Glutamatergic neuron (in vitro differentiated cells): ENCODE data around the gene CHN1. TPM values are rescaled to one million over a fixed set of nuclear protein-coding genes. Genes with fewer than 3 reads are reported as not detected.

Source experiments
- DNase-seq: peaks from one replicate; pipeline ENCODE4 v3.0.0; 2022
- H3K27ac Mint-ChIP-seq: one replicate; pipeline ENCODE4 v1.8.0; 2020; ENCODE audit warnings: mild to moderate bottlenecking, mixed read lengths, inconsistent platforms; ENCODE audit not compliant: unreplicated experiment
- H3K27me3 Mint-ChIP-seq: one replicate; pipeline ENCODE4 v1.8.0; 2020; ENCODE audit warnings: mild to moderate bottlenecking, moderate library complexity, mixed read lengths, inconsistent platforms; ENCODE audit not compliant: unreplicated experiment
- H3K36me3 Mint-ChIP-seq: one replicate; pipeline ENCODE4 v1.8.0; 2020; ENCODE audit warnings: mild to moderate bottlenecking, mixed read lengths, inconsistent platforms; ENCODE audit not compliant: unreplicated experiment
- H3K4me1 Mint-ChIP-seq: one replicate; pipeline ENCODE4 v1.8.0; 2020; ENCODE audit warnings: mild to moderate bottlenecking, low read depth, mixed read lengths, inconsistent platforms; ENCODE audit not compliant: unreplicated experiment
- H3K4me3 Mint-ChIP-seq: one replicate; pipeline ENCODE4 v1.8.0; 2020; ENCODE audit warnings: mild to moderate bottlenecking, mixed read lengths, inconsistent platforms; ENCODE audit not compliant: unreplicated experiment
- H3K9me3 Mint-ChIP-seq: one replicate; pipeline ENCODE4 v1.8.0; 2020; ENCODE audit warnings: mild to moderate bottlenecking, moderate library complexity, mixed read lengths, inconsistent platforms; ENCODE audit not compliant: unreplicated experiment
- total RNA-seq: library from RNA; stranded (reverse); fragmentation: NEBNext Ultra II Directional; extraction: Animal tissue kit (Norgen Biotek cat#: 25700); gene quantifications from one replicate; pipeline ENCODE4 v1.2.1, GENCODE V29; 2021; ENCODE audit not compliant: unreplicated experiment
- TF ChIP-seq, protein P1 (sequence below): fragments of 200-600 bp; sonication (generic); IDR thresholded peaks from one replicate; pipeline ENCODE4 v1.5.0; 2021; ENCODE audit not compliant: partially characterized antibody, unreplicated experiment

CHN1 gene
- total RNA-seq, 1 donor from 2014 or later, result 212 TPM

GRCh38 chr2:174888646-174889271, 116.4 kb downstream of the CHN1 start:
- H3K27ac Mint-ChIP-seq, result peak overlapping the region; percentile 83
- H3K4me1 Mint-ChIP-seq, result peaks cover 23% of the 10 kb centered on the region
- TF ChIP-seq, protein P1, sequence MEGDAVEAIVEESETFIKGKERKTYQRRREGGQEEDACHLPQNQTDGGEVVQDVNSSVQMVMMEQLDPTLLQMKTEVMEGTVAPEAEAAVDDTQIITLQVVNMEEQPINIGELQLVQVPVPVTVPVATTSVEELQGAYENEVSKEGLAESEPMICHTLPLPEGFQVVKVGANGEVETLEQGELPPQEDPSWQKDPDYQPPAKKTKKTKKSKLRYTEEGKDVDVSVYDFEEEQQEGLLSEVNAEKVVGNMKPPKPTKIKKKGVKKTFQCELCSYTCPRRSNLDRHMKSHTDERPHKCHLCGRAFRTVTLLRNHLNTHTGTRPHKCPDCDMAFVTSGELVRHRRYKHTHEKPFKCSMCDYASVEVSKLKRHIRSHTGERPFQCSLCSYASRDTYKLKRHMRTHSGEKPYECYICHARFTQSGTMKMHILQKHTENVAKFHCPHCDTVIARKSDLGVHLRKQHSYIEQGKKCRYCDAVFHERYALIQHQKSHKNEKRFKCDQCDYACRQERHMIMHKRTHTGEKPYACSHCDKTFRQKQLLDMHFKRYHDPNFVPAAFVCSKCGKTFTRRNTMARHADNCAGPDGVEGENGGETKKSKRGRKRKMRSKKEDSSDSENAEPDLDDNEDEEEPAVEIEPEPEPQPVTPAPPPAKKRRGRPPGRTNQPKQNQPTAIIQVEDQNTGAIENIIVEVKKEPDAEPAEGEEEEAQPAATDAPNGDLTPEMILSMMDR, result no peak
- DNase-seq, result no peak
- no peaks in the 10 kb centered on the region for H3K9me3 Mint-ChIP-seq
- H3K27me3 Mint-ChIP-seq, result no peaks in the 10 kb centered on the region
- H3K4me3 Mint-ChIP-seq, result peak overlapping the region; percentile 22
- peaks cover 9% of the 10 kb centered on the region for H3K36me3 Mint-ChIP-seq

DNA sequence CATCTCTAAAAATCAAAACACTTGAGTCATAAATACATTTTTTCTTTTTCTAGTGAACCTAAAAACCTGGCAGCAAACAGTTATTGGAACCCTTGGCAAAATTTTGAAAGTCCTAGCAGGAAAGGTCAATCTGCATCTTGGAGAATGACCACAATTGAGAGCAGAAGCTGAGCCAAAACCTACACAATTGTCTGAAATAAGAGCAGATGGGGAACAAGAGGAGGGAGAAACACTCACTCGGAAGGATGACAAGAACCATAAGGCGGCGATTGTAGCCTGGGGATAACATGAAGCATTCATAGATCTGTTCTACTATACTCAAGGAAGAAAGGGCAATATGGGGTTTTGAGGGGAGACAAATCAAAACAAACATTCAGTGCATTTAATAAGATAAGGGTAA, 117.0 kb downstream of the CHN1 start:
- no peaks in the 10 kb centered on the region for H3K9me3 Mint-ChIP-seq
- H3K4me1 Mint-ChIP-seq, result peaks cover 26% of the 10 kb centered on the region
- TF ChIP-seq, protein P1, result no peak
- H3K27me3 Mint-ChIP-seq, result no peaks in the 10 kb centered on the region
- DNase-seq, result no peak
- H3K27ac Mint-ChIP-seq, result peak overlapping the region; percentile 83
- H3K36me3 Mint-ChIP-seq, result peaks cover 5% of the 10 kb centered on the region
- peak overlapping the region; percentile 40 for H3K4me3 Mint-ChIP-seq

- DNase-seq, result no peak
- Mint-ChIP-seq H3K4me1 (peaks cover 24% of the 10 kb centered on the region), H3K27ac (no peak overlapping the region), H3K27me3 (no peaks in the 10 kb centered on the region), H3K4me3 (no peak overlapping the region), H3K36me3 (no peaks in the 10 kb centered on the region), H3K9me3 (no peaks in the 10 kb centered on the region)
- TF ChIP-seq, protein P1, result no peak
Observed at GRCh38 chr2:174882416-174882815, 122.8 kb downstream of the CHN1 start.

DNA sequence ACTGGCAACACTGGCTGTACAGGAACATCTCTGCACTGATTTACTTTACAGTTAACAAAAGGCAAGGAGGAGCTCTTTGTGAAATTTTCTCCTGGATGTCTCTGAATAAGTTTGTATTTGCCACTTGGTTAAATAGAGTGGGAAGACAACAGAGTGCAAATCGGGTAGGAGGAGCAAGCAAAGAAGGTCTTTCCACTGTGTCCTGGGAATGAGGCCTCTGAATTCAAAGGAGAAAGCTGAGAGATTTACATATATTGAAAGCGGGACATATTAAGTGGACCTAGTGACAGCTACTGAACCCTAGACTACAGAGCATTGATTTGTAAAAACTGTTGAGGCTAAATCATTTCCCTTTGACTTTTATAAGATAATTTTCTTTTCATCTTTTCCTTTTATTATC, 123.5 kb downstream of the CHN1 start:
- Mint-ChIP-seq H3K4me3 (peak overlapping the region; percentile 40), H3K27ac (peak overlapping the region; percentile 89), H3K27me3 (no peaks in the 10 kb centered on the region), H3K9me3 (no peaks in the 10 kb centered on the region), H3K4me1 (peaks cover 27% of the 10 kb centered on the region), H3K36me3 (no peaks in the 10 kb centered on the region)
- TF ChIP-seq, protein P1, result no peak
- no peak for DNase-seq

DNA sequence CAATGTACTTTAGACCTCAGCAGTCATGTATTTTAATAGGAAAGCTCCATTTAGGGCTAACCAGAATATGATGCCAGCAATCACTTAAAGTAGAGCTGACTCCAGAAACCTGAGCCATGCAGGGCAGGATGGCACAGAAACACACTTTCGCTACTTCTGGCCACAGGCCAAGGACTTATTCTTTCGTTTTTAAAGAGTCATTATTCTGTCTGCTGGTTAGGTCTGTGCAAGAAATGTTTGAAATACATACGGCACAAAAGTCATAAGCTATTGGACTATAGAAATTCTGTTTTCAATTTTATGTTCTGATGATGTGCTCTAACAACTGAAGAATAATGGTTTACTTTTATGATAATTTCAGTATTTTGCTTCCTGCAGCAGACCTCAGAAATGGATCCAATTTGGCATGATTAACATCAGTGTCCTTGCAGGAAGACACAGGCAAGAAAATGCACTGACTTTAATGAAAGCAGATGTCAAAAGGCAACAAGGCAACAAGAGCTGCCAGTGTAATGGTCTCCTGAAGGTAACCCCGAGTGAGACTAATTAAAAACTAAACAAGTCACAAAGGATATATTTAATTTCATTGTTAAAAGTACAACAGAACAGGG, 126.5 kb downstream of the CHN1 start:
- no peak for DNase-seq
- peak overlapping the region; percentile 2 for H3K4me3 Mint-ChIP-seq
- H3K4me1 Mint-ChIP-seq, result peaks cover 40% of the 10 kb centered on the region
- H3K36me3 Mint-ChIP-seq, result no peaks in the 10 kb centered on the region
- H3K27me3 Mint-ChIP-seq, result no peaks in the 10 kb centered on the region
- TF ChIP-seq, protein P1, result no peak
- no peak overlapping the region for H3K27ac Mint-ChIP-seq
- H3K9me3 Mint-ChIP-seq, result no peaks in the 10 kb centered on the region
